Astrocyte (in vitro differentiated cells and primary cell): ENCODE data around the gene DLK1.

Source experiments
- EZH2 ChIP-seq: IDR thresholded peaks from 2 replicates; pipeline ENCODE4 v1.6.1; 2012; ENCODE audit warnings: mild to moderate bottlenecking, low read length, inconsistent platforms; ENCODE audit not compliant: insufficient read depth
- TF ChIP-seq, protein P1 (sequence below): IDR thresholded peaks from 2 replicates; pipeline ENCODE4 v1.5.1; 2011; ENCODE audit warnings: low read depth, mild to moderate bottlenecking, inconsistent platforms, low read length, moderate library complexity; ENCODE audit not compliant: insufficient read depth

DNA sequence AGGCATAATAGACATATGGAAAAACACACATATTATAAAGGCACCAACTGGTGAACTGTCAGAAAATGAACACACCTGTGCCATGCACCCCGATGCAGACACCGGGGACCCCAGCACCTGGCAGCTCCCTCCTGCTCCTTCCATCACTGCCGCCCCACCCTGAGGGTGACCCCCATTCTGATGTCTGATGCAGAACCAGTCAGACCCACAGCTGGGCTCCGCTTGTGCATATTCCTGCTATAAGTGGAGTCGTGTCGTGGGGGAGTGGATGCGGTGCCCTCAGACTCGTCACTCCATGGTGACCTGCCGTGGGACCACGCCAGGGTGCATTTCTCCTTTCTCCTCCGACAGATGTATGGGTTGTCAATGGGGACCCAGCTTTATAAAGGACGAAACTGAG, 53.6 kb downstream of the DLK1 start:
- TF ChIP-seq, protein P1, sequence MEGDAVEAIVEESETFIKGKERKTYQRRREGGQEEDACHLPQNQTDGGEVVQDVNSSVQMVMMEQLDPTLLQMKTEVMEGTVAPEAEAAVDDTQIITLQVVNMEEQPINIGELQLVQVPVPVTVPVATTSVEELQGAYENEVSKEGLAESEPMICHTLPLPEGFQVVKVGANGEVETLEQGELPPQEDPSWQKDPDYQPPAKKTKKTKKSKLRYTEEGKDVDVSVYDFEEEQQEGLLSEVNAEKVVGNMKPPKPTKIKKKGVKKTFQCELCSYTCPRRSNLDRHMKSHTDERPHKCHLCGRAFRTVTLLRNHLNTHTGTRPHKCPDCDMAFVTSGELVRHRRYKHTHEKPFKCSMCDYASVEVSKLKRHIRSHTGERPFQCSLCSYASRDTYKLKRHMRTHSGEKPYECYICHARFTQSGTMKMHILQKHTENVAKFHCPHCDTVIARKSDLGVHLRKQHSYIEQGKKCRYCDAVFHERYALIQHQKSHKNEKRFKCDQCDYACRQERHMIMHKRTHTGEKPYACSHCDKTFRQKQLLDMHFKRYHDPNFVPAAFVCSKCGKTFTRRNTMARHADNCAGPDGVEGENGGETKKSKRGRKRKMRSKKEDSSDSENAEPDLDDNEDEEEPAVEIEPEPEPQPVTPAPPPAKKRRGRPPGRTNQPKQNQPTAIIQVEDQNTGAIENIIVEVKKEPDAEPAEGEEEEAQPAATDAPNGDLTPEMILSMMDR = no peak
- TF ChIP-seq EZH2 = no peak
